T-helper 9 cell (primary cell): ENCODE measurements around the gene EIF3K.

Experiments
- DNase-seq: peaks from one replicate; pipeline ENCODE4 v3.0.0-alpha.2; 2020

The EIF3K gene

DNA sequence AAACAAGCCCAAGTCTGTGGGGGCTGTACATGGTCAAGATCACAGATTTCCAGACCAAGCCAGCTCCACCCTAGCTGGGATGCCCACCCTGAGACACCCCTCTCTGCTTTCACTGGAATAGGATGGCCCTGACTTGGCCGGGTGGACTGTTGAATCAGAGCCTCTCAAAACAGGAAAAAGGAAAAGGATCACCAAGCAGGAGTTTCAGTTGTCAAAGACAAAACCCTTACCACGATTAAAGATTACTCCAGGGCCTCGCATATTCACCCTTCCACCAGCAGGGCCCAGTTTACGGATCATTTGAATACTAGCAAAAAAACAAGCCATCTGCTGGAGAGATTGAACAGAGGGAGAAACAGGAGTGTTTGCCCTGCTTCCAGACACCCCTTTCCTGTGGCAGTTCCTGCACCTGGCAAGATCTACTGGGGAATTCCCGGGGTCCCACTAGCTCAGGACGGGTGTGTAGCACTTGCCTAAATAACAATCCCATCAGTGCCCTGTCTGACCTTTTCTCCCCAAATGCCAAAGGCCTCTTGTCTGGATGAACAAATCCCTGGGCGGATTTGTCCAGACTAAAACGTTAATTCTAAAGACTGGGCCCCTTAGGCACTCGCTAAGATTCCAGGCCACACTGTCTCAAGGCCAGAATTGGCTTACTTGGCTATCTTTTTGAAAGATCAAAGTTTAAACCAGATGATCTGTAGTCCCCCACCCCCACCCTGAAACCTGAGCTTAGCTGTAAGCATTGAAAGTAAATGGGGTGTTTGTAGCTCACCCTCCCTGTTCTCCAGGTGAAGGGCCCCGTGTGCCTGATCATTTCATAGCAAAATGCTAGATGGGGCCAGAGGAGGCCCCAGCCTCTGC is 66.9 kb downstream of the EIF3K start:
- DNase-seq, result no peak

- DNase-seq, result peak; percentile 51
Measured at GRCh38 chr19:38686530-38686888, 67.5 kb downstream of the EIF3K start.
